ENCODE results near the gene LIMS1.
A peak's percentile ranks its signal among the peaks of the same experiment; 100 is the strongest.
"Not testable (repeated sequence)": the region's sequence is repeated elsewhere in the genome, so short reads cannot be mapped to it uniquely, and the experiment has no call there.

The LIMS1 gene

DNA sequence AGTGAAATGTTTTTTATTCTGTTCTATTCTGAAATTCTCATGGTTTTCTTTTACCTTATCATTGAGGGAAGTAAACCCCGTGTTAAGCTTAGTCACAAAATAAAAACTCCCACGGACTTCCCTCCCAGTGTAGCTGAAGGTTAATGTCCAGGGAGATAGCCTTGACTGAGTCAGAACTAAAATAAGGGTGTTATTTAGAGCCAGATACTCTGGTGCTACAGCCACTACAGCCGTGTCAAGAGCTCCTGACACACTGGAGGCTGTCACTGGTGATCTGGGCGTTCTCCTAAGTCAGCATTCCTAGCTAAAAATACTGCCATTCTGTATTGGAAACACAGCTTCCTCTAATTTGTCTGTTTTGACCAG, 103.0 kb downstream of the LIMS1 start:
- DNase-seq: peak; percentile 65

DNA sequence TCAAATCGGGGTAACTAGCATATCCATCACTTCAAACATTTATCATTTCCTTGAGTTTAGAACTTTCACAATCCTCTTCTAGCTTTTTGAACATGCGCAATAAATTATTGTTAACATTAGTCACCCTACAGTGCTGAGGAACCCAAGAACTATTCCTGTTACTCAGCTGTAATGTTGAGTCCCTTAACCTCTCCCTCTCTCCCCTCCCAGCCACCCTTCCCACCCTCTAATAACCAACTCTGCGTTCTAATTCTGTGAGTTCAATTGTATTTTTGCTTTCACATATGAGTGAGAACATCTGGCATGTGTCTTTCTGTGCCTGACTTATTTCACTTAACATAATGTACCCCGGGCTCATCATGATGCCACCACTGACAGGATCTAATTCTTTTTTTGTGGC, 106.5 kb downstream of the LIMS1 start:
- DNase-seq: no peak

DNA sequence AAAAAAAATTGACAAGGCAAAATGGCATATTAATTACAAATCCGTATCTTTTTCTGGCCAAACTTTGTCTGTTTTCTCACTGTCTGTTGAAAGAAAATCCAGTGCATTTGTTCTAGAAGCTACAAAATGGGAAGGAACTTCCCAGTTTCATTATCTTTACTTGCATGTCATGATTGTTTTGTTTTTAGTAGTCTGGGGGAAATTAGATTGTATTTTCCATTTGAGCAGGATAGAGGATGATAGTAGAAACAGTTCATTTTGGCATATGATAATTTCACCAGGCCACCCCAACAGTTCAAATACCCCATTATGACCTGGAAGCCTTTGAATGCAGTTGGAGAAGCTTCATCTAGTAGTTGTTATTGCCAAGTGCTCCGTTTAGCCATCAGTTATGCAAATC, 107.5 kb downstream of the LIMS1 start:
- DNase-seq: peak; percentile 82

DNA sequence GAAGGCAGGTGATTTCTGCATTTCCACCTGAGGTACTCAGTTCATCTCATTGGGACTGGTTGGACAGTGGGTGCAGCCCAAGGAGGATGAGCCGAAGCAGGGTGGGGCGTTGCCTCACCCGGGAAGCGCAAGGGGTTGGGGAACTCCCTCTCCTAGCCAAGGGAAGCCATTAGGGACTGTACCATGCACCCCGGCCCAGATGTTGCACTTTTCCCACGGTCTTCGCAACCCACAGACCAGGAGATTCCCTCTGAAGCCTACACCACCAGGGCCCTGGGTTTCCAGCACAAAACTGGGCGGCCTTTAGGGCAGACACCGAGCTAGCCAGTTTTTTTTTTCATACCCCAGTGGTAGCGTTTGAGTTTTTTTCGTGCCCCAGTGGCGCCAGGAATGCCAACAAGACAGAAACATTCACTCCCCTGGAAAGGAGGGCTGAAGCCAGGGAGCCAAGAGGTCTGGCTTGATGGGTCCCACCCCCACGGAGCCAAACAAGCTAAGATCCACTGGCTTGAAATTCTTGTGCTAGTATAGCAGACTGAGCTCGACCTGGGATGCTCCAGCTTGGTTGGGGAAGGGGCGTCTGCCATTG, 109.1 kb downstream of the LIMS1 start:
- DNase-seq: no peak

DNA sequence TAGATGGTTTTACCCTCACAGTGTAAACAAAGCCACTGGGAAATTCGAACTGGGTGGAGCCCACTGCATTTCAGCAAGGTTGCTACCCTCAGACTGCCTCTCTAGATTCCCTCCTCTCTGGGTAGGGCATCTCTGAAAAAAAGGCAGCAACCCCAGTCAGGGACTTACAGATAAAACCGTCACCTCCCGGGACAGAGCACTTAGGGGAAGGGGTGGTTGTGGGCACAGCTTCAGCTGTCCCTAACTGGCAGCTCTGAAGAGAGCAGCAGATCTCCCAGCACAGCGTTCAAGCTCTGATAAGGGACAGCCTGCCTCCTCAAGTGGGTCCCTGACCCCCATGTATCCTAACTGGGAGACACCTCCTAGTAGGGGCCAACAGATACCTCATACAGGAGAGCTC, 109.6 kb downstream of the LIMS1 start:
- DNase-seq: peak; percentile 53

DNA sequence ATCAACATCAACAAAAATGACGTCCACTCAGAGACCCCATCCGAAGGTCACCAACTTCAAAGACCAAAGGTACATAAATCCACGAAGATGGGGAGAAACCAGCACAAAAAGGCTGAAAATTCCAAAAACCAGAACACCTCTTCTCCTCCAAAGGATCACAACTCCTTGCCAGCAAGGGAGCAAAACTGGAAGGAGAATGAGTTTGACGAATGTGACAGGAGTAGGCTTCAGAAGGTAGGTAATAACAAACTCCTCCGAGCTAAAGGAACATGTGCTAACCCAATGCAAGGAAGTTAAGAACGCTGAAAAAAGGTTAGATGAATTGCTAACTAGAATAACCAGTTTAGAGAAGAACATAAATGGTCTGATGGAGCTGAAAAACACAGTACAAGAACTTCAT, 110.2 kb downstream of the LIMS1 start:
- not testable (repeated sequence) for DNase-seq

DNA sequence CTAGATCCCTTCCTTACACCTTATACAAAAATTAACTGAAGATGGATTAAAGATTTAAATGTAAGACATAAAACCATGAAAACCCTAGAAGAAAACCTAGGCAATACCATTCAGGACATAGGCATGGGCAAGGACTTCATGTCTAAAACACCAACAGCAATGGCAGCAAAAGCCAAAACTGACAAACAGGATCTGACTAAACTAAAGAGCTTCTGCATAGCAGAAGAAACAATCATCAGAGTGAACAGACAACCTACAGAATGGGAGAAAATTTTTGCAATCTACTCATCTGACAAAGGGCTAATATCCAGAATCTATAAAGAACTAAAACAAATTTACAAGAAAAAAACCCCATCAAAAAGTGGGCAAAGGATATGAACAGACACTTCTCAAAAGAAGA, 114.5 kb downstream of the LIMS1 start:
- not testable (repeated sequence) for DNase-seq

DNA sequence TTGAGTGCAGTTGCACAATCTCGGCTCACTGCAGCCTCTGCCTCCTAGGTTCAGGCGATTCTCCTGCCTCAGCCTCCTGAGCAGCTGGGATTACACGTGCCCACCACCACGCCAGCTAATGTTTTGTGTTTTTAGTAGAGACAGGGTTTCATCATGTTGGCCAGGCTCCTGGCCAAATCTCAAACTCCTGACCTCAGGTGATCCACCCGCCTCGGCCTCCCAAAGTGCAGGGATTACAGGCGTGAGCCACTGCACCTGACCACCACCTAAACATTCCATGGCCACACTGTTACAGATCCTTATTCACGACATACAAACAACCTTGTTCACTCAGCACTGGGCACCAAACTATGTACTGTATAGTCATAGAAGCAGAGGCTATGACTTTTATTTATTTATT, 116.2 kb downstream of the LIMS1 start:
- DNase-seq: not testable (repeated sequence)

DNA sequence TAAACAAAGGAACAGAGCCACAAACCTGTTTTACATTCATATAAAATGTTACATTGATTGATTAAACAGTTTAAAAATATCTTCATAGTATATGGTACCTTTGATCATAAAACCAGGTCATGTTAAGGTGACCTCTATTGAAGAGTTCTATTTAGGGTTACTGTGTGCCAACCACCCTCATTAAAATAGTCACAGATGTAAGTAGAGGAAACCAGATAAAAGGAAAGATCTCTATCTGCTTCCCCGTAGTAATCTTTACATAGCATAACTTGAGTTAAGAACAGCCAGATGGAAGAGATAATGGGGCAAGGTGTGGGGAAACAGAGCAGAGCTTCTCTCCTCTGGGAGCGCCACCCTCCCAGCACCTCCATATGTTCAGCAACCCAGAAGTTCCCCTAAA, 117.2 kb downstream of the LIMS1 start:
- not testable (repeated sequence) for DNase-seq

DNA sequence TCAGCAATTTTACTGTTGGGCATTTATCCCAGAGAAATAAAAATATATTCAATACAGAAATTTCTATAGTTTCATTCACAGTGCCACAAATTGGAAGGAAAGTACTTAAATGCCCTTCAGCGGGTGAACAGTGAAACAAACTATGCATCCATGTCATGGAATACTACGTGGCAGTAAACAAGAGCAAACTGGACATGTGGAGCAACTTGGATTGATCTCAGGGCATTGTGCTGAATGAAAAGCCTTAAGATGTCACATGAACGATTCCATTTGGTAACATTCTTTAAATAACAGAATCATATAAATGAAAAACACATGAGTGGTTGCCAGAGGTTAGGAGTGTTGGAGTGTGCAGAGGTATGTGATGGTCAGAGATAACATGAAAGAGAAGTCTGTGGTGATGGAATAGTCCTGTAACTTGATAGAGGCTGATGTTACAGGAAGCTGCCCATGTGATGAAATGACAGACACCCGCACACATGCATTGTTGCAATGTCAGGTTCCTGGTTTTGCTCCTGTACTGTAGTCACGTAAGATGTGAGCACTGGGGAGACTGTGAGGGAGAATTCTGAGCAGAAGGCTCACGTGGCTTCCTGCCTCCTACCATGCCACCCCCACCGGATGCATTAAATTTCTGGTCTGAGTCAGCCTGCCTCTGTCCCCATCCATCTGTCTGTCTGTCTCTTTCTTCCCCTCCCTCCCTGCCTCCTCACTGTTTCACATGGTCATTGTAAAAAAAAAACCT, 118.1 kb downstream of the LIMS1 start:
- peak; percentile 86 for DNase-seq

DNA sequence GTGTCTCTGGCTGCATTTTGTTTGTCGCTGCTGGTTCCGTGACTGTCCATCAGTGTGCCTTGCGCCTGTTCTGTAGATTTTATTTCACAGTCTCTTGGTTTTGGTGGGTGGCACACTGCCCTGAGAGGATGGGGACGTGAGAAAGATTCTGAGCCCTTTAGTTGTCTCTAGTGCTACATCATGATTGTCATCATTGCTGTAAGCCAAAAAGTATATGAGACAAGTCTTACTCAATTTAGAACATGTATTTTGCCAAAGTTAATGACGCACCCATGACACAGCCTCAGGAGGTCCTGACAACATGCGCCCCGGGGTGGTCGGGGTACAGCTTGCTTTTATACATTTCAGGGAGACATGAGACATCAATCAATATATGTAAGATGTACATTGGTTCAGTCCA, 119.2 kb downstream of the LIMS1 start:
- DNase-seq: not testable (repeated sequence)

DNA sequence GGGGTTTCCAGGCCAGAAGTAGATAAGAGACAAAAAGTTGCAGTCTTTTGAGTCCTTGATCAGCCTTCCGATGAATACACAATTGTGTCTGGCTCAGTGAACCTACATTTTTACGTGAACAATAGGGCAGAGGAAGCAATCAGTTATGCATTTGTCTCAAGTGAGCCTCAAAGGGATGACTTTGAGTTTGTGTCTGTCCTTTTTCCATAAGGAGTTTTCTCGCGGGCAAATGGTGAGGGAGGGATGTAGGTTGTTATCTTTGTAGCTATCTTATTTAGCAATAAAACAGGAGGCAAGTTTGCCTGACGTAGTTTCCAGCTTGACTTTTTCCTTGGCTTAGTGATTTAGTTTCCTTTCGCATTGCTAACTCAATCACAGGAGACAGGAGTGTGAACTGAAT, 119.6 kb downstream of the LIMS1 start:
- DNase-seq: not testable (repeated sequence)

DNA sequence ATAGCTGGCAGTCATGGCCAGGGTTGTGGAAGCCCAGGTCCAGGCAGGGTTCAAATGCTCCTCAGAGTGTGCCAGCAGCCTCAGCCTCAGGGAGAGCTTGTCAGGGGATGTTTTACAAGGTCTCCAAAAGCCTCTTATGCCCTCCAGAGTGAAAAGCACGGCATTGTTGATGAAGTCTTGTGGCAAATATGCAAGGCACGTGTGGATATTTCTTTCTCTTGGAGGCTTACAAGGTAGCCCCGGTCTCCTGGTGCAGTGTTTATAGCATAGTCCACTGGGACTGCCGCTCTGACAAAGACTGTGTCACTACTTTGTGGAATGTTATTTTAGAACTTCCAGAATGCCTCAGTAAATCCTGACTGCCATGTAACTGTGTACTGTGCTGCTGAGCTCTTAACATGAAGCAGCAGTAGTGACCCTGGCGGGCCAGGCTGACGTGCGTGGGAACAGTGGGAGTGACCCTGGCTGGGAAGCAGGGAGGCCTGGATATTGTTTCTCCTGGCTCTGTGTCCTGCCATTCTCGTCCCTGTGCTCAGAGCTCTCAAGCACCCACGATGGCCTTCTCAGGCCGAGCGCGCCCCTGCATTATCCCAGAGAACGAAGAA, 120.4 kb downstream of the LIMS1 start:
- not testable (repeated sequence) for DNase-seq

DNA sequence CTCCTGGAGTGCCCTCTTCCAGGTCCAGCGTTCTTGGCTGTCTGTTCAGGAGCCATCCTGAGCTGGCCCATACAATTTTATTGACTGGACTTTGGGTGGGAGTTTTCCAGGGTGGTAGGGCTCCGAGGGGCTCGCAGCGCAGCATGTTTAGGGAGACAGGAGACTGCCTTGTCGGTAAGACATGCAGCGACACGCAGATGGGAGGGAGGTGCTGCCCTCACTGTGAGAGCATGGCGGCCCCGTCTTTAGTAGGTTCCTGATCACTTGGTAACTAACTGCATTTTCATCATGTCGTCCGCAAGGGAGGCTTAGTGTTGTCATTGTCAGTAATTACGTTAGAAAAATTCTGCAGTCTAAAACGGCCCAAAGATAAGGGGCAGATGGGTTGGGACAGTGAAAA, 121.0 kb downstream of the LIMS1 start:
- not testable (repeated sequence) for DNase-seq

DNA sequence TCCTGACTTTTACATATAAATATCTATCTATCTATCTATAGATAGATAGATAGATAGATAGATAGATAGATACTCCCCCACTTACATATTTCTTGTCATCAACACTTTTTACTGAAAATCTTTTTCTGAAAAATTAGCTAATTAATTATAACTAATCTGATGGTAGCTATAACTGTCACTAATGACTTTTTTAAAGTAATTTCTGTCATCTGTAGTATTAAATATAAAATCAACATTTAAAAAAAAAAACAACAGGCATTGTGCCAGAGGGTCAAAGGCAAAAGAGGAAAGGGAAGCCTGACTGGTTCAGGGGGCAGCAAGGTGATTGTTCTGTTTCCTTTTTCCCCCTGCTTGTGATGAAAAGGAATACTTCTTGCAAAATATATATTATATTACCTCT, 122.0 kb downstream of the LIMS1 start:
- not testable (repeated sequence) for DNase-seq

DNA sequence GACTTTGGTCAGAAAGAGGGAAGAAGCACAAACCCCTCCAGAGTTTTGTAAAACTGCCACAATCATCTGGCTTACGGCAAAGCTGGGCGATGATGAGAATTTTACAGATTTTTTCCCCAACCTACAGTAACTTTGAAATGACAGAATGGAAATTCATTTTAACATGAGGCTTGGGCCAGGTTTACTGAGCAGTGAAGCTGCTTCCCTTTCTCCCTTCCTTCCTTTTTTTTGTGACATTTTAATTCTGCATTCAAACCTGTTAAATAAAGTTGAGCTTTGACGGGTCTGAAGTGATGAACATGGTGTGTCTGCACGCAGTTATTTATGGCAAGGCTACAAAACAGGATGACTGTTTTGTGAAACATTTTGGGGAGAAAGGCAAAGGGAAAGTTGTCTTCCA, 123.2 kb downstream of the LIMS1 start:
- DNase-seq: not testable (repeated sequence)

DNA sequence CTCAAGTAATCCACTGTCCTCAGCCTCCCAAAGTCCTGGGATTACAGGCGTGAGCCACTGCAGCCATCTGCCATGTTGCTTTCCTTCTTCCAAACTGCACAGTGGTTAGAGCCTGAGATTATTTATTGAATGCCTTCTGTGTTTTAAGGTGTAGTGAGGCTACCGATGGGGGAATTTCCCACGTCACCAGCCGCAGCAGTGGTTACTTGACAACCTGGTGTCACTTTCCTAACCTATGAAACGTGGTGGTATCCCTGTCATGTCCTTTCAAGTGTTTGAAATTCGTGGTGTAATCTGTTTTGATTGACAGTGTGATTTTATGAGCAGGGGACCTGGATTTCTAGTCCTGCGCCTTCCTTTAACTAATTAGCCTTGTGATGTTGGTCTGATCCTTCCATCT, 124.3 kb downstream of the LIMS1 start:
- not testable (repeated sequence) for DNase-seq

DNA sequence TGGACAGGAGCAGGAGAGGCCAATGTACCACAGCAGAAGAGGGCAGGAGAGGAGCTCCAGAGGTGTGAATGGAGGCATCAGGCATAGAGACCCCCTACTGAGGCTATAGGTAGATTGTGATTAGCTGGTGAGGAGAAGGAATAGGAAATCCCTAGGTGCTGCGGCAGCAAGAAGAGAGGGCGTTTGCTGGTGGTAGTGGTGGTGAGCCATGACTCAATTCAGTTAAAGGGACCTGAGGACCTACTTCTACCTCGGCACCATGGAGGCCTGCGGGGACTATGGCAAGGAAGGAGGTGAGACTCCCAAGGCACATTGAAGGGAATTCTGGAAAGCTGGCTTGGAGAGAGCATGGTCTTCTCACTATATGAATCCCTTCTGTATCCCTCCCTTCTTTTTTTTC, 127.2 kb downstream of the LIMS1 start:
- not testable (repeated sequence) for DNase-seq

DNA sequence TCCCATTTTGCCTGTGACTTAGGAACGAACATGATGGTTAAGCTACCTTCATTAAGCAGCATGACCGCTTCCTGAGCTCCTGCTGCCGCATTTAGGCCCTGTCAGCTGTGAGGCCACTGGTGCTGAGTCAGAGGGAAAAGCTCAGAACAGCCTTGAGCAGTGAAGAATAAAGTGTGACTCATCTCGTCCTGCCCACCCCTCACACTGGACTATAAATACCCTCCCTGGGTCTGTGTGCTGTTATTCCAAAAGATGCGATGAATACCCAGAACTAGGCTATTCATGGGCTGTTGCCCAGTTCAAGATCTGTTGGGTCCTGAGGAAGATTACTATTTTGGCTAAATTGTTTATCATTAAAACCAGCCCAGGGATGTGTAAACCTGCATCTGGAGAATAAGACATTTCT, 127.9 kb downstream of the LIMS1 start:
- DNase-seq: peak; percentile 44

DNA sequence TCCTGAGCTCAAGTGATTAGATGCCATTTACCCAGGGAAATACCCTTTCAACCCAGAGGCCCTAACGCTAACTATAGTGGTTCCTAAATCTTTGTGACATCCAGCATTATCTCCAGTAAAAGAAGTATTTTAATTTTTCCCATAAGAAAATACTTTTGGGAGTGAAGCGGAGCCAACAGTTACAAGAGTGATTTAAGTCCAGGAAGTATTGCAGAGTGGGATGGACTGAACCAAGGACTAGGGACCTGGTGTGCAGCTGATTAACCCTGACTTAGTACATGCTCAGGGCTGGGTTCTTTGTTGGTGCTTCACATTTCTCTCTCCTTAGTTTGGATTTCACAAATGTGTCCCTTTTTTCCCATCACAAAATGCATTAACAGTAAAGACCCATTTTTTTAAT, 129.1 kb downstream of the LIMS1 start:
- DNase-seq: not testable (repeated sequence)

DNA sequence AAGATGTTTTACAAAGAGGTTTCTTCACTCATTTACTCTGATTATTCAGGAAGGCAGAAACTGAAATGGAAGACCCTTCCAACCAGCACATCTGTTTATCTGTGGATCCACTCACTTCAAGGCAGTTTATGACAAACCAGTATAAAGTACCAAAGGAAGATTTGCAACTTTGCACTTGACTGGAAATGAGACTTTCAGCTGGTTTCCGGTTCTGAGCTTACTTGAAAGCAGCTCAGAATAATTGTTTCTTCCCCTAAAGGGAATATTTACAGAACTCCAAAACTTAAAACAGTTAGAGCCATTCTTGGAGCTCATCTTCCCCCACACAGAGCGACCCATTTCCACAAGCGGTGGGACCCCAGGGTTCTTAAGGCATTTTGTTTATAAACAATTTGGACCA, 129.8 kb downstream of the LIMS1 start:
- not testable (repeated sequence) for DNase-seq

DNA sequence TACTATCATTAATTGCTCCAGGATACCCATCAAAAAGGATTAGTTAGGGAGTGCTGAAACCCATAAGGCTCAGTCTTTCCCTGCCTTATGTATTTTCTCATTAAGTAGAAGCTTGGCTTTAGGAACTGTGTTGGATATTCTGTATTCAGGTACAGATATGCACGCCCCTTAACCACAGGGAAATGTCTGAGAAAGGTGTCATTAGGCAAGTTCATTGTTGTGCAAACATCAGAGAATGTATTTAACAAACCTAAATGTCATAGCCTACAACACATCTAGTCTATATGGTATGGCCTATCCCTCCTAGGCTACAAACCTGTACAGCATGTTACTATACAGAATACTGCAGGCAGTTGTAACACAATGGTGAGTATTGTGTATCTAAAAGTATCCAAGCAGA, 130.7 kb downstream of the LIMS1 start:
- not testable (repeated sequence) for DNase-seq

DNA sequence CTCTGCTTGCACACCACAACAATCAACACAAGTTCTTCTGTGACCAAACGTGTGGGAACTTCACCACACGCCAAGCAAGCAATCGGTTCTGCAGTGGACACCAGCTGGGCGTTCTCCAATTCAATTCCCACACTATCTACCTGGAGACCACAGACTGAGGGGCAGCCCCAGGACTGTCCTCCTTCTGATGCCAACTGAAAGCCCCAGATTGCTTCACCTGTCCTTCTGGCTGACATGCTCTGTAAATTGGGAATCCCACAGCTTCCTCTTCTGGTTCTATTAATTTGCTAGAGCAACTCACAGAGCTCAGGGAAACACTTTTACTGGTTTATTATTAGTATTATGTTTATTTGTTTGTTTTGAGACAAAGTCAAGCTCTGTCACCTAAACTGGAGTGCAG, 131.7 kb downstream of the LIMS1 start:
- not testable (repeated sequence) for DNase-seq

DNA sequence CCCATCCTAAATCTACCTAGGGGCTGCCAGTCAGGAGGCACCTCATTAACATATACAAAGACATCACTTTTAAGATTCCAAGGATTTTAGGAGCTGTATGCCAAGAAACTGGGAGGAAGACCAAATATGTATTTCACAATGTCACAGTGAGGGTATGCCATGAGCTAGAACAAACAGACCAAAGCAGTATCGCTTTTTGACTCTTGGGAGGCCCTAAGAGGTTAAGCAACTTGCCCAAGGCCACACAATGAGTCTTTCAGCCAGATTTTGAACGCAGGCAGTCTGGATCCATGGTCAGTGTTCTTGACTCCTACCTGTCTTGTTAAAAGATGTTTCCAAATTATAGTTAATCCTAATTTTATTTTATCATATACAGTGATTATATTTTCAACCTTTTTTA, 132.9 kb downstream of the LIMS1 start:
- not testable (repeated sequence) for DNase-seq

Data from hematopoietic multipotent progenitor cell treated with erythropoietin and hydrocortisone succinate and interleukin-3 and kit ligand, for 4 days (in vitro differentiated cells).